ENCODE measurements around the gene DYNLT3.

Gene DYNLT3

GRCh38 chrX:37846934-37847732 lies at the start of gene DYNLT3:
Gene DYNLT3 (minus strand): TSS chrX:37847571. CDS start chrX:37847510, 61 bp downstream.
- TF ChIP-seq CTCF (conservative IDR thresholded peaks at IDR 0.05; ENCODE audit: control insufficient read depth, insufficient read depth, low read depth, low read length) = no peak
- DNase-seq (ENCODE audit: low read depth) = peak; percentile 64
- peak within 1 kb of the TSS; percentile 63 for H3K4me3 ChIP-seq (ENCODE audit: control insufficient read depth, low read depth, low read length)

GRCh38 chrX:37896511-37896890 lies 49.1 kb upstream of the DYNLT3 start:
- no peak overlapping the region for H3K4me3 ChIP-seq (ENCODE audit: control insufficient read depth, low read depth, low read length)
- DNase-seq (ENCODE audit: low read depth) = peak; percentile 11
- TF ChIP-seq CTCF (conservative IDR thresholded peaks at IDR 0.05; ENCODE audit: control insufficient read depth, insufficient read depth, low read depth, low read length) = no peak

- no peak for TF ChIP-seq CTCF (conservative IDR thresholded peaks at IDR 0.05; ENCODE audit: control insufficient read depth, insufficient read depth, low read depth, low read length)
- no peak overlapping the region for H3K4me3 ChIP-seq (ENCODE audit: control insufficient read depth, low read depth, low read length)
- DNase-seq (ENCODE audit: low read depth) = no peak
Measured at GRCh38 chrX:37895795-37896510, 48.6 kb upstream of the DYNLT3 start.

GRCh38 chrX:37894725-37895124 lies 47.4 kb upstream of the DYNLT3 start:
- TF ChIP-seq CTCF (conservative IDR thresholded peaks at IDR 0.05; ENCODE audit: control insufficient read depth, insufficient read depth, low read depth, low read length) = no peak
- no peak overlapping the region for H3K4me3 ChIP-seq (ENCODE audit: control insufficient read depth, low read depth, low read length)
- no peak for DNase-seq (ENCODE audit: low read depth)

GRCh38 chrX:37888010-37888409 lies 40.6 kb upstream of the DYNLT3 start:
- H3K4me3 ChIP-seq (ENCODE audit: control insufficient read depth, low read depth, low read length) = no peak overlapping the region
- TF ChIP-seq CTCF (conservative IDR thresholded peaks at IDR 0.05; ENCODE audit: control insufficient read depth, insufficient read depth, low read depth, low read length) = no peak
- no peak for DNase-seq (ENCODE audit: low read depth)

- no peak for DNase-seq (ENCODE audit: low read depth)
- TF ChIP-seq CTCF (conservative IDR thresholded peaks at IDR 0.05; ENCODE audit: control insufficient read depth, insufficient read depth, low read depth, low read length) = no peak
- no peak overlapping the region for H3K4me3 ChIP-seq (ENCODE audit: control insufficient read depth, low read depth, low read length)
Measured at GRCh38 chrX:37887347-37887746, 40.0 kb upstream of the DYNLT3 start.
